Measurements from ENCODE around the gene ROR1. TPM values are rescaled to one million over a fixed set of nuclear protein-coding genes. Genes with fewer than 3 reads are reported as not detected.

ROR1 gene
- total RNA-seq, 1 experiment from 2014 or later, result 2.7 TPM

GRCh38 chr1:63988941-63989340 lies 215.1 kb downstream of the ROR1 start (continued):
- no peak for TF ChIP-seq CTCF (IDR thresholded peaks at IDR 0.05 in 2 of 3, conservative IDR thresholded peaks at IDR 0.05 in 1 of 3; ENCODE audit: borderline replicate concordance in 1 of 3, insufficient read depth in 1 of 3, low read depth in 2 of 3, low read length in 2 of 3)
- no peak for TF ChIP-seq CEBPB (IDR thresholded peaks at IDR 0.05; ENCODE audit: low read depth)
- TF ChIP-seq JUND (IDR thresholded peaks at IDR 0.05), result no peak
- TF ChIP-seq MAX (IDR thresholded peaks at IDR 0.05), result no peak
- TF ChIP-seq EZH2 (IDR thresholded peaks at IDR 0.05), result no peak
- no peak for TF ChIP-seq EGR1 (IDR thresholded peaks at IDR 0.05; ENCODE audit: low read depth)
- TF ChIP-seq SRF (IDR thresholded peaks at IDR 0.05; ENCODE audit: low read depth), result no peak
- no peak for TF ChIP-seq RAD21 (IDR thresholded peaks at IDR 0.05; ENCODE audit: low read depth)
- TF ChIP-seq CBX3 (IDR thresholded peaks at IDR 0.05; ENCODE audit: low read depth), result no peak
- TF ChIP-seq POLR2AphosphoS5 (IDR thresholded peaks at IDR 0.05; ENCODE audit: low read depth, low read length), result no peak

- intact Hi-C loops (cut with micrococcal nuclease), result no loop called here
- H3K9ac ChIP-seq (ENCODE audit: low read length), result no peak overlapping the region
- H3K9me2 ChIP-seq (ENCODE audit: insufficient read depth), result no peaks in the 10 kb centered on the region
- H4K20me1 ChIP-seq (ENCODE audit: insufficient read depth), result no peaks in the 10 kb centered on the region
- no peaks in the 10 kb centered on the region for H3K79me2 ChIP-seq (ENCODE audit: insufficient read depth, low read length)
- no peaks in the 10 kb centered on the region for H3K36me3 ChIP-seq (ENCODE audit: control insufficient read depth in 1 of 2, insufficient read depth in 2 of 2, low read length in 2 of 2)
- ChIA-PET POLR2A (no interaction called here), RAD21 (ENCODE audit: low non-redundant PET in 1 of 2, low total read pairs in 2 of 2, uncharacterized antibody in 2 of 2, unreplicated experiment in 2 of 2) (no interaction called here), CTCF (no interaction called here)
- no TSS peak for BruUV-seq (replicated peaks)
- TF ChIP-seq CTCF (IDR thresholded peaks at IDR 0.05 in 2 of 3, conservative IDR thresholded peaks at IDR 0.05 in 1 of 3; ENCODE audit: borderline replicate concordance in 1 of 3, insufficient read depth in 1 of 3, low read depth in 2 of 3, low read length in 2 of 3), result no peak
- DNase-seq (ENCODE audit: low read depth, low spot score), result no peak
- no peak for ATAC-seq
- no peak overlapping the region for H3K27ac ChIP-seq (ENCODE audit: low read depth, low read length)
- H3K4me3 ChIP-seq (replicated peaks in 1 of 2; ENCODE audit: low read depth in 1 of 2, low read length in 2 of 2), result no peak overlapping the region
- H3K9me3 ChIP-seq (ENCODE audit: control insufficient read depth in 1 of 2, insufficient read depth in 1 of 2, low read depth in 1 of 2, low read length in 2 of 2), result no peaks in the 10 kb centered on the region
- no peaks in the 10 kb centered on the region for H3K4me1 ChIP-seq (ENCODE audit: control insufficient read depth in 1 of 2, insufficient read depth in 2 of 2, low read length in 2 of 2)
- no peaks in the 10 kb centered on the region for H3K27me3 ChIP-seq (ENCODE audit: insufficient read depth, low read length)
- H2AFZ ChIP-seq (ENCODE audit: low read depth, low read length, poor library complexity, severe bottlenecking), result no peak overlapping the region
- H3K4me2 ChIP-seq (ENCODE audit: low read length), result no peak overlapping the region
These were observed 217.9 kb downstream of the ROR1 start for GRCh38 chr1:63991685-63992084.

Data from HCT116 (cell line).